Activated naive CD8-positive, alpha-beta T cell (primary cell): ENCODE results near the gene TCHH.
"Not testable (repeated sequence)": the region's sequence is repeated elsewhere in the genome, so short reads cannot be mapped to it uniquely, and the experiment has no call there.

Source experiments
- H3K27ac Mint-ChIP-seq: one replicate; pipeline ENCODE4 v1.8.0; 2021; ENCODE audit warnings: mixed read lengths
- H3K27me3 Mint-ChIP-seq: one replicate; pipeline ENCODE4 v1.8.0; 2021; ENCODE audit warnings: mixed read lengths
- H3K36me3 Mint-ChIP-seq: one replicate; pipeline ENCODE4 v1.8.0; 2021; ENCODE audit warnings: mixed read lengths
- H3K4me1 Mint-ChIP-seq: one replicate; pipeline ENCODE4 v1.8.0; 2021; ENCODE audit warnings: low read depth, mixed read lengths
- H3K4me3 Mint-ChIP-seq: one replicate; pipeline ENCODE4 v1.8.0; 2021; ENCODE audit warnings: mild to moderate bottlenecking, mixed read lengths
- H3K9me3 Mint-ChIP-seq: one replicate; pipeline ENCODE4 v1.8.0; 2021; ENCODE audit warnings: low read depth, mixed read lengths

The TCHH gene

GRCh38 chr1:152104854-152105253 is 10.4 kb downstream of the TCHH start:
- no peak overlapping the region for H3K4me3 Mint-ChIP-seq
- H3K4me1 Mint-ChIP-seq, result peaks cover 6% of the 10 kb centered on the region
- no peaks in the 10 kb centered on the region for H3K9me3 Mint-ChIP-seq
- H3K27ac Mint-ChIP-seq, result no peak overlapping the region
- peaks cover 5% of the 10 kb centered on the region for H3K36me3 Mint-ChIP-seq
- H3K27me3 Mint-ChIP-seq, result peaks cover 28% of the 10 kb centered on the region

DNA sequence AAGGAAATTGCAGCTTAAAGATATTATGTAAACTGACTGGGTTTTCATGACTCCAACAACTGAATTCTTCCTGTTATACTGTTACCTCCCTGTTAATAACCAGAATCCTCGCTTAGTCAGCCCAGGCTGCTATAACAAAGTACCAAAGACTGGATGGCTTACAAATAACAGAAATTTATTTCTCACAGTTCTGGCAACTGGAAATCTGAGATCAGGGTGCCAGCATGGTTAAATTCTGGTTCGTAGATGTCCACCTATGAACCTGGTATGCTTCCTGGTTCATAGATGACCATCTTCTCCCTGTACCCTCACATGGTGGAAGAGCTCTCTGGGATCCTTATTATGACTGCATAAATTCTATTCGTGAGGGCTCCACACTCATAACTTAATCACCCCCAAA is 18.3 kb downstream of the TCHH start:
- Mint-ChIP-seq H3K4me1 (no peaks in the 10 kb centered on the region), H3K9me3 (peaks cover 12% of the 10 kb centered on the region), H3K27me3 (peaks cover 24% of the 10 kb centered on the region), H3K27ac (no peak overlapping the region), H3K36me3 (peaks cover 12% of the 10 kb centered on the region), H3K4me3 (no peak overlapping the region)

GRCh38 chr1:152089014-152089674 is 26.1 kb downstream of the TCHH start, which contains the start of gene TCHHL1:
TCHHL1 (minus strand) TSS chr1:152089064; CDS start chr1:152088143, 921 bp downstream.
- Mint-ChIP-seq H3K4me3 (no peak within 1 kb of the TSS), H3K9me3 (peaks cover 20% of the 10 kb centered on the region), H3K36me3 (peaks cover 7% of the 10 kb centered on the region), H3K27ac (no peak within 1 kb of the TSS), H3K27me3 (peaks cover 22% of the 10 kb centered on the region), H3K4me1 (no peaks in the 10 kb centered on the region)

GRCh38 chr1:152086760-152087159 is 28.5 kb downstream of the TCHH start:
- Mint-ChIP-seq H3K4me3 (no peak overlapping the region), H3K27me3 (peaks cover 16% of the 10 kb centered on the region), H3K27ac (no peak overlapping the region), H3K36me3 (no peaks in the 10 kb centered on the region), H3K9me3 (peaks cover 6% of the 10 kb centered on the region), H3K4me1 (no peaks in the 10 kb centered on the region)

- no peaks in the 10 kb centered on the region for H3K9me3 Mint-ChIP-seq
- no peaks in the 10 kb centered on the region for H3K36me3 Mint-ChIP-seq
- H3K27me3 Mint-ChIP-seq, result peaks cover 5% of the 10 kb centered on the region
- no peak overlapping the region for H3K4me3 Mint-ChIP-seq
- no peaks in the 10 kb centered on the region for H3K4me1 Mint-ChIP-seq
- H3K27ac Mint-ChIP-seq, result no peak overlapping the region
Observed at GRCh38 chr1:152084853-152085252, 30.4 kb downstream of the TCHH start.

DNA sequence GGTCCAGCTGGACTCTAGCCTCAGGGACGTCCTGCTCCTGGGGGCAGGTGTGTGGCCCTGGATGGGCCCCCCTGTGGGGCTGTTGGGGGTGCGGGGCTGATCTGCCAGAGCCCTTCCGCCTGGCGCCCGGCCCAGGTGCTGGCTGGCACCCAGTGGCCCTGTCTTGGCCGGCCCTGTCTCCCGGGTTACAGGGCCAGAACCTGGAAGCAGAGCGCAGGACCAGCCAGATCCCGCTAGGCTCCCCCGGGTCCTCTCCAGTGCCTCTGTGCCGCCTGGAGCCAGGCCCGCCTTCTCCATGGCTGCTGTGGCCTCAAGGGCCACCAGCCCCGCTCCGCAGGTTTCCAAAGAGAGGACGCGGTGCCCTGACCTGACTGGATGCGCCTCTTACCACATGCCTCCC is 34.2 kb downstream of the TCHH start:
- not testable (repeated sequence) for H3K9me3 Mint-ChIP-seq

DNA sequence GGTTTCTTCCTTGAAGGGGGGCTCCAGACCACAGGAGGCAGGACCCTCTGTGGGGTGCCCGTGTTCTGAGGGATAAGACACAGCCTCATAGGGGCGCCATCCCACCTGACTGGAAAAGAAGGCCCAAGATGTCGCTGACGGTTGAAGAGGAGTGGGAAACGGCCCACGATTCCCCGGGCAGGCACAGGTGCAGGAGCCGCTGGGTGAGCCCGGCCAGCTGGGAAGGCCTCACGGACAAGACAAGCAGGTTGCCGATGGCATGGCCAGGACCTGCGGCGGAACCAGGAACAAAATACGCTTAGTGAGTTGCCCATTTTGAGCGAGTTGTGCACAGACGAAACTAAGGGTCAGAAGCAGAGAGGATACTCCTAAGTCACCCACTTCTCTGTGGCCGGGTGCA is 34.8 kb downstream of the TCHH start:
- not testable (repeated sequence) for H3K36me3 Mint-ChIP-seq, H3K27ac Mint-ChIP-seq, H3K4me1 Mint-ChIP-seq, H3K27me3 Mint-ChIP-seq, H3K4me3 Mint-ChIP-seq, H3K9me3 Mint-ChIP-seq

More for the DNA sequence above, 34.2 kb downstream of the TCHH start:
- H3K4me1 Mint-ChIP-seq, H3K4me3 Mint-ChIP-seq, H3K36me3 Mint-ChIP-seq, H3K27me3 Mint-ChIP-seq, H3K27ac Mint-ChIP-seq: not testable (repeated sequence)

DNA sequence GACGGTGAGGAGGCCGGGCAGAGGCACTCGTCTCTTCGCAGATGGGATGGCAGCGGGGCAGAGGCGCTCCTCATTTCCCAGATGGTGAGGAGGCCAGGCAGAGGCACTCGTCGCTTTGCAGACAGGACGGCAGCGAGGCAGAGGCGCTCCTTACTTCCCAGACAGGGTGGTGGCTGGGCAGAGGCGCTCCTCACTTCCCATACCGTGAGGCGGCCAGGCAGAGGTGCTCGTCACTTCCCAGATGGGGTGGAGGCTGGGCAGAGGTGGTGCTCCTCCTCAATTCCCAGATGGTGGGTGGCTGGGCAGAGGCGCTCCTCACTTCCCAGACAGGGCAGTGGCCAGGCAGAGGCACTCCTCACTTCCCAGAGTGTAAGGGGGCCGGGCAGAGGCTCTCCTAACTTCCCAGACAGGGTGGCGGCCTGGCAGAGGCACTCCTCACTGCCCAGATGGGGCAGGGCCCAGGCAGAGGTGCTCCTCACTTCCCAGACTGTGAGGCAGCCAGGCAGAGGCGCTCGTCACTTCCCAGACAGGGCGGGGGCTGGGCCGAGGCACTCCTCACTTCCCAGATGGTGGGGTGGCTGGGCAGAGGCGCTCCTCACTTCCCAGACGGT is 36.3 kb downstream of the TCHH start:
- H3K27me3 Mint-ChIP-seq, result peaks cover 6% of the 10 kb centered on the region
- no peak overlapping the region for H3K27ac Mint-ChIP-seq
- no peaks in the 10 kb centered on the region for H3K9me3 Mint-ChIP-seq
- no peaks in the 10 kb centered on the region for H3K36me3 Mint-ChIP-seq
- H3K4me3 Mint-ChIP-seq, result no peak overlapping the region
- no peaks in the 10 kb centered on the region for H3K4me1 Mint-ChIP-seq

GRCh38 chr1:152072311-152072710 is 42.9 kb downstream of the TCHH start:
- peaks cover 13% of the 10 kb centered on the region for H3K27me3 Mint-ChIP-seq
- no peak overlapping the region for H3K27ac Mint-ChIP-seq
- H3K4me3 Mint-ChIP-seq, result no peak overlapping the region
- H3K4me1 Mint-ChIP-seq, result no peaks in the 10 kb centered on the region
- no peaks in the 10 kb centered on the region for H3K36me3 Mint-ChIP-seq
- no peaks in the 10 kb centered on the region for H3K9me3 Mint-ChIP-seq

DNA sequence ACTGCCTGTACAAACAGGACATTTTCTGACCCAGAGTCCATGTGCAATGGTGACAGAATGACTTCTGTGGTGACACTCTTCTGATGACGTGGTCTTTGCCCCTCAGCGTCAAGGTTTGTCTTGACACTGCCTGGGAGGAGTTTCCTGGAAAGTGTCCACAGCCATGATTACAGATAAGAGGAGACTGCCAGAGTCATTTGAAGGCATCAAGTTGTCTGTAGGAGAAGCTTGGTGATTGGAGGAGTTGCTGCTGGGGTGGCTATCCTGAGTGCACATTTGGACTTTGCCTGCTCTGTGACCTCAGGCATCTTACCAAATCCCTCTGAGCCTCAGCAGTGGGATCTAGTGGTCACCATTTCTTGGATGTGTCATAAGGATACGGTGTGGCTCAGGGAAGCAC is 44.1 kb downstream of the TCHH start:
- no peaks in the 10 kb centered on the region for H3K9me3 Mint-ChIP-seq
- peaks cover 17% of the 10 kb centered on the region for H3K27me3 Mint-ChIP-seq
- H3K36me3 Mint-ChIP-seq, result no peaks in the 10 kb centered on the region
- no peak overlapping the region for H3K4me3 Mint-ChIP-seq
- no peaks in the 10 kb centered on the region for H3K4me1 Mint-ChIP-seq
- no peak overlapping the region for H3K27ac Mint-ChIP-seq

DNA sequence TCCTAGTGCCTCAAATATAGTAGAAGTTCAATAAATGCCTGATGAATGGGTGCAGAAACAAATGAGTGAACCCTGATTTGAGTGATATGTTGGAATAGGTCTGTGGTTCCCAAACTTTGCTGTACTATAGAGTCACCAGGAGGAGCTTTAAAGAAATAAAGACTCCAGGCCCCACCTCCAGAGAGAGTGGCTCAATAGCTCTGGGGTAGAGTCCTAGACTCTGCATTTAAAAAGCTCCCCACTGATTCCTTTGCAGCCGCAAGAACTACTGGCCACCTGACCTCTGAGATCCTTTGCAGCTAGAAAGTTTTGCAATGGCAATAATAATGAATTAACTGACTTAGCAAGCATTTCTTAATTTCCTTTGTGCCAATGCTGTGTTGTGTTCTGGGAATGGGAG is 47.3 kb downstream of the TCHH start:
- H3K27me3 Mint-ChIP-seq, result peaks cover 22% of the 10 kb centered on the region

DNA sequence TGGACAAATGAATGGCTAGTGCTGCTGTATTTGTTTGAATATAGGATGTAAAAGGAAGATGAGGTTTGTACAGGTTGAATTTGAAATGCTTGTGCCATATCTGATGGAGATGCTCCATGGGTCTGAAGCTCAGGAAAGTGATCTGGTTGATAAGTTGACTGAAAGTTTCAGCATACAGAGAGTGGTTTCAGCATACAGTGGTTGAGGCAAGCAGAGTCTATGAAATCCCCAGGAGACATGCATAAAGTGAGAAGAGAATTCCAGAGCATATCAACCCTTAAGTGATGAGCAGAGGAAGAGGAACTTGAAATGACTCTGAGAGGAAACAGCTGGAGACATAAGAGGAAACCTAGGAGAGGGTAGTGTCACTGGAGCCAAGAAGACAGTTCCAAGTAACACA is 48.1 kb downstream of the TCHH start:
- Mint-ChIP-seq H3K4me1 (no peaks in the 10 kb centered on the region), H3K27ac (no peak overlapping the region), H3K36me3 (no peaks in the 10 kb centered on the region), H3K27me3 (peaks cover 22% of the 10 kb centered on the region), H3K4me3 (no peak overlapping the region), H3K9me3 (no peaks in the 10 kb centered on the region)

More for the DNA sequence above, 47.3 kb downstream of the TCHH start:
- Mint-ChIP-seq H3K4me3 (no peak overlapping the region), H3K9me3 (no peaks in the 10 kb centered on the region), H3K36me3 (no peaks in the 10 kb centered on the region), H3K4me1 (no peaks in the 10 kb centered on the region), H3K27ac (no peak overlapping the region)

GRCh38 chr1:152061952-152062351 is 53.3 kb downstream of the TCHH start:
- H3K4me1 Mint-ChIP-seq, result no peaks in the 10 kb centered on the region
- no peak overlapping the region for H3K4me3 Mint-ChIP-seq
- H3K36me3 Mint-ChIP-seq, result no peaks in the 10 kb centered on the region
- H3K27ac Mint-ChIP-seq, result no peak overlapping the region
- H3K9me3 Mint-ChIP-seq, result no peaks in the 10 kb centered on the region
- peaks cover 17% of the 10 kb centered on the region for H3K27me3 Mint-ChIP-seq
